ENCODE results near the gene SCAND1. TPM values are rescaled to one million over a fixed set of nuclear protein-coding genes. Genes with fewer than 3 reads are reported as not detected.

The SCAND1 gene
- total RNA-seq, 1 experiment from 2014 or later: 95.2 TPM

GRCh38 chr20:35907017-35907701 is 47.1 kb downstream of the SCAND1 start:
- intact Hi-C loops (cut with micrococcal nuclease; ENCODE audit: unreplicated experiment): no loop called here
- no TSS peak for BruUV-seq (replicated peaks)
- Histone ChIP-seq H3K9me3 (ENCODE audit: low read depth, low read length, poor library complexity, severe bottlenecking) (no peaks in the 10 kb centered on the region), H3K4me1 (ENCODE audit: insufficient read depth, low read length, poor library complexity, severe bottlenecking) (no peaks in the 10 kb centered on the region), H3K4me3 (ENCODE audit: low read depth, low read length, poor library complexity, severe bottlenecking) (no peak overlapping the region), H3K36me3 (ENCODE audit: insufficient read depth, low read length, poor library complexity, severe bottlenecking) (no peaks in the 10 kb centered on the region), H3K27ac (ENCODE audit: low read depth, low read length, poor library complexity, severe bottlenecking) (no peak overlapping the region), H3K27me3 (replicated peaks; ENCODE audit: insufficient read depth, low read depth, low read length, poor library complexity) (no peaks in the 10 kb centered on the region)
- CTCF ChIA-PET: no interaction called here
- DNase-seq (ENCODE audit: low spot score): no peak
- POLR2A ChIA-PET (ENCODE audit: low non-redundant PET): no interaction called here
- TF ChIP-seq EZH2 (IDR thresholded peaks at IDR 0.05; ENCODE audit: borderline replicate concordance, low read depth, low read length, poor library complexity, severe bottlenecking) (no peak), CTCF (conservative IDR thresholded peaks at IDR 0.05; ENCODE audit: low read depth, low read length) (no peak)

GRCh38 chr20:35904982-35905663 is 49.2 kb downstream of the SCAND1 start:
- no peak for TF ChIP-seq EZH2 (IDR thresholded peaks at IDR 0.05; ENCODE audit: borderline replicate concordance, low read depth, low read length, poor library complexity, severe bottlenecking)
- TF ChIP-seq CTCF (conservative IDR thresholded peaks at IDR 0.05; ENCODE audit: low read depth, low read length): no peak
- H3K27ac ChIP-seq (ENCODE audit: low read depth, low read length, poor library complexity, severe bottlenecking): no peak overlapping the region
- ChIA-PET POLR2A (ENCODE audit: low non-redundant PET) (no interaction called here), CTCF (interaction anchor here (0.5 kb wide), 1 partner anchor 1029 kb away, joined by 6 read pairs; the partner anchor contains the start of gene ACSS2)
- no peaks in the 10 kb centered on the region for H3K9me3 ChIP-seq (ENCODE audit: low read depth, low read length, poor library complexity, severe bottlenecking)
- DNase-seq (ENCODE audit: low spot score): no peak
- no peaks in the 10 kb centered on the region for H3K36me3 ChIP-seq (ENCODE audit: insufficient read depth, low read length, poor library complexity, severe bottlenecking)
- no peak overlapping the region for H3K4me3 ChIP-seq (ENCODE audit: low read depth, low read length, poor library complexity, severe bottlenecking)
- no peaks in the 10 kb centered on the region for H3K4me1 ChIP-seq (ENCODE audit: insufficient read depth, low read length, poor library complexity, severe bottlenecking)
- H3K27me3 ChIP-seq (replicated peaks; ENCODE audit: insufficient read depth, low read depth, low read length, poor library complexity): no peaks in the 10 kb centered on the region
- no TSS peak for BruUV-seq (replicated peaks)
- intact Hi-C loops (cut with micrococcal nuclease; ENCODE audit: unreplicated experiment): no loop called here

DNA sequence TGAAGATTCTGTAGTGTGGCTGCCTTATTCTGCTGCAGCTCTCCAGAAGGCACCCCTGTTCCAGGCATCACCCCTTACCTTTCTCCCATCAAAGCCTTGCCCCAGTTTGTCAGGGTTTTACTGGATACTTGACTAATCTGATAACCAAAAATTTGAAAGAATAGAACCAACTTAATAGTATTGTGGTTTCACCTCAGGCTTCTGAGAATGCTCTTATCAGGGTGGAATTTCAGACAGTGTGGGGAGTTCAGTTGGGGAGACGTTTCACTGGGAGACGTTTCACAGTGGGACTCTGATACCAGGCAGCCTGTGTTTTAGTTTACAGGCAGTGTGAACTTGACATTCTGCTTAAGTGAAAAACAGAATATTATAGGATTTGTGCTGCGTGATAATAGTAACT is 50.5 kb downstream of the SCAND1 start:
- H3K27ac ChIP-seq (ENCODE audit: low read depth, low read length, poor library complexity, severe bottlenecking): no peak overlapping the region
- ChIA-PET POLR2A (ENCODE audit: low non-redundant PET) (no interaction called here), CTCF (no interaction called here)
- H3K27me3 ChIP-seq (replicated peaks; ENCODE audit: insufficient read depth, low read depth, low read length, poor library complexity): no peaks in the 10 kb centered on the region
- H3K4me1 ChIP-seq (ENCODE audit: insufficient read depth, low read length, poor library complexity, severe bottlenecking): no peaks in the 10 kb centered on the region
- no TSS peak for BruUV-seq (replicated peaks)
- H3K4me3 ChIP-seq (ENCODE audit: low read depth, low read length, poor library complexity, severe bottlenecking): no peak overlapping the region
- no peaks in the 10 kb centered on the region for H3K9me3 ChIP-seq (ENCODE audit: low read depth, low read length, poor library complexity, severe bottlenecking)
- intact Hi-C loops (cut with micrococcal nuclease; ENCODE audit: unreplicated experiment): no loop called here
- no peak for DNase-seq (ENCODE audit: low spot score)
- TF ChIP-seq EZH2 (IDR thresholded peaks at IDR 0.05; ENCODE audit: borderline replicate concordance, low read depth, low read length, poor library complexity, severe bottlenecking) (no peak), CTCF (conservative IDR thresholded peaks at IDR 0.05; ENCODE audit: low read depth, low read length) (no peak)
- peaks cover 4% of the 10 kb centered on the region for H3K36me3 ChIP-seq (ENCODE audit: insufficient read depth, low read length, poor library complexity, severe bottlenecking)

Other genes with a start within 250 kb of the SCAND1 start
- gene RBM39, start 212.2 kb downstream of the SCAND1 start, total RNA-seq (2021): 316 and 329 TPM in 2 replicates
- gene PHF20, start 182.5 kb downstream of the SCAND1 start, total RNA-seq (2021): 43.0 and 49.6 TPM in 2 replicates
- gene CNBD2, start 14.1 kb upstream of the SCAND1 start, total RNA-seq (2021): 3.1 and 4.5 TPM in 2 replicates
- 7.1 and 9.0 TPM in 2 replicates for gene EPB41L1, start 200.2 kb upstream of the SCAND1 start, total RNA-seq (2021)

Data from A673 (cell line).